PC-9 (cell line): Measurements from ENCODE around the gene C9orf85. TPM values are rescaled to one million over a fixed set of nuclear protein-coding genes. Genes with fewer than 3 reads are reported as not detected.

Experiments used
- BruUV-seq: library from RNA; stranded (reverse); fragments of 400-500 nt; replicated peaks from 2 replicates; lab custom pipeline; 2021; lab: Mats Ljungman, UMichigan
- CTCF ChIA-PET: fragments of 300-600 bp; sonication (Branson Sonifier 250); formaldehyde crosslinking; loops from one replicate; lab custom pipeline; 2022; ENCODE audit warnings: antibody characterized with exemption; lab: Charles Lee
- POLR2A ChIA-PET: fragments of 300-600 bp; sonication (Branson Sonifier 250); formaldehyde crosslinking; loops from one replicate; lab custom pipeline; 2022; ENCODE audit warnings: antibody characterized with exemption; ENCODE audit not compliant: unreplicated experiment; lab: Charles Lee
- DNase-seq, 2 experiments: peaks; one replicate each; pipeline versions ENCODE4 v3.0.0 to v3.0.0-alpha.2; 2015 to 2022; ENCODE audit warnings: mixed read lengths in 1 of 2
- H2AFZ ChIP-seq: fragments of 200-600 bp; sonication (generic); 2 replicates; pipeline ENCODE4 v1.8.1; 2017; ENCODE audit warnings: antibody characterized with exemption
- H3F3A ChIP-seq: fragments of 200-600 bp; sonication (generic); 2 replicates; pipeline ENCODE4 v1.8.1; 2017; ENCODE audit warnings: antibody characterized with exemption, mild to moderate bottlenecking, low read depth; ENCODE audit not compliant: insufficient read depth
- H3K27ac ChIP-seq: fragments of 200-600 bp; sonication (generic); 2 replicates; pipeline ENCODE4 v1.6.1; 2016; ENCODE audit warnings: mixed run types
- H3K27me3 ChIP-seq: fragments of 200-600 bp; sonication (generic); 2 replicates; pipeline ENCODE4 v1.6.1; 2016; ENCODE audit warnings: low read depth, mixed run types; ENCODE audit not compliant: insufficient read depth
- H3K36me3 ChIP-seq: fragments of 200-600 bp; sonication (generic); 2 replicates; pipeline ENCODE4 v1.6.1; 2016; ENCODE audit warnings: low read depth, mixed run types
- H3K4me1 ChIP-seq: fragments of 200-600 bp; sonication (generic); replicated peaks from 2 replicates; pipeline ENCODE4 v1.6.1; 2016; ENCODE audit warnings: mixed run types; ENCODE audit not compliant: insufficient read depth
- H3K4me2 ChIP-seq: fragments of 200-600 bp; sonication (generic); 2 replicates; pipeline ENCODE4 v1.6.1; 2017; ENCODE audit warnings: mixed run types
- H3K4me3 ChIP-seq: fragments of 200-600 bp; sonication (generic); 2 replicates; pipeline ENCODE4 v1.6.1; 2016; ENCODE audit warnings: mixed run types
- H3K79me2 ChIP-seq: fragments of 200-600 bp; sonication (generic); 2 replicates; pipeline ENCODE4 v1.6.1; 2017; ENCODE audit warnings: low read depth, mixed run types
- H3K9me2 ChIP-seq: fragments of 200-600 bp; sonication (generic); 2 replicates; pipeline ENCODE4 v1.8.1; 2017; ENCODE audit warnings: mild to moderate bottlenecking; ENCODE audit not compliant: insufficient read depth
- H3K9me3 ChIP-seq: fragments of 200-600 bp; sonication (generic); 2 replicates; pipeline ENCODE4 v1.8.1; 2016; ENCODE audit warnings: low read depth; ENCODE audit not compliant: insufficient read depth
- H4K20me1 ChIP-seq: fragments of 200-600 bp; sonication (generic); 2 replicates; pipeline ENCODE4 v1.8.1; 2017; ENCODE audit not compliant: insufficient read depth
- CTCF ChIP-seq: fragments of 200-600 bp; sonication (generic); conservative IDR thresholded peaks from 2 replicates; pipeline ENCODE4 v1.6.1; 2017; ENCODE audit warnings: mixed run types, antibody characterized with exemption, mild to moderate bottlenecking, moderate library complexity
- EZH2 ChIP-seq: fragments of 200-600 bp; sonication (generic); IDR thresholded peaks from 2 replicates; pipeline ENCODE4 v1.8.0; 2017; ENCODE audit warnings: antibody characterized with exemption, low read depth
- intact Hi-C: fragments of 100-400 bp; cut with micrococcal nuclease; formaldehyde crosslinking; loops from one replicate; pipeline ENCODE4 v1.10.0; 2022; ENCODE audit not compliant: unreplicated experiment
- total RNA-seq: library from RNA; stranded (reverse); gene quantifications from 2 replicates; pipeline ENCODE4 v1.2.3, GENCODE V29; 2021

The C9orf85 gene
- total RNA-seq, 1 experiment from 2014 or later: 19.0 TPM

GRCh38 chr9:71915495-71915894, 4.1 kb downstream of the C9orf85 start:
- H3K27me3 ChIP-seq: no peaks in the 10 kb centered on the region
- peaks cover 82% of the 10 kb centered on the region for H3K79me2 ChIP-seq
- no peak overlapping the region for H2AFZ ChIP-seq
- TF ChIP-seq CTCF: no peak
- no peak for TF ChIP-seq EZH2
- H3K4me2 ChIP-seq: no peak overlapping the region
- no peak for DNase-seq
- no peaks in the 10 kb centered on the region for H3K36me3 ChIP-seq
- intact Hi-C loops: no loop called here
- peaks cover 23% of the 10 kb centered on the region for H4K20me1 ChIP-seq
- POLR2A ChIA-PET: no interaction called here
- CTCF ChIA-PET: interaction anchor here (0.6 kb wide), 1 partner anchor 9 kb away, joined by 4 read pairs; no protein-coding TSS in a partner anchor
- H3K9me2 ChIP-seq: no peaks in the 10 kb centered on the region
- peaks cover 13% of the 10 kb centered on the region; the same call in 1 of the 2 replicates for H3F3A ChIP-seq
- no TSS peak for BruUV-seq
- no peak overlapping the region for H3K27ac ChIP-seq
- H3K4me3 ChIP-seq: no peak overlapping the region
- H3K9me3 ChIP-seq: no peaks in the 10 kb centered on the region
- H3K4me1 ChIP-seq: peaks cover 20% of the 10 kb centered on the region

- POLR2A ChIA-PET: no interaction called here
- H3K9me2 ChIP-seq: no peaks in the 10 kb centered on the region
- no peaks in the 10 kb centered on the region for H3K9me3 ChIP-seq
- H3K4me3 ChIP-seq: no peak overlapping the region
- peaks cover 87% of the 10 kb centered on the region for H3K79me2 ChIP-seq
- TF ChIP-seq CTCF (no peak), EZH2 (no peak)
- H3K36me3 ChIP-seq: no peaks in the 10 kb centered on the region; the same call in 1 of the 2 replicates
- peaks cover 20% of the 10 kb centered on the region for H3K4me1 ChIP-seq
- no TSS peak for BruUV-seq
- no peak overlapping the region for H3K27ac ChIP-seq
- peaks cover 23% of the 10 kb centered on the region for H4K20me1 ChIP-seq
- no peak for DNase-seq
- H3K27me3 ChIP-seq: no peaks in the 10 kb centered on the region
- H3K4me2 ChIP-seq: no peak overlapping the region
- H2AFZ ChIP-seq: no peak overlapping the region
- CTCF ChIA-PET: no interaction called here
- H3F3A ChIP-seq: peaks cover 8% of the 10 kb centered on the region; the same call in 1 of the 2 replicates
- intact Hi-C loops: no loop called here
These were observed 5.5 kb downstream of the C9orf85 start for GRCh38 chr9:71916834-71917534.

GRCh38 chr9:71918419-71918818, 7.0 kb downstream of the C9orf85 start:
- Histone ChIP-seq H3K9me3 (no peaks in the 10 kb centered on the region), H3K79me2 (peaks cover 76% of the 10 kb centered on the region), H3K4me3 (no peak overlapping the region), H2AFZ (no peak overlapping the region), H3K9me2 (no peaks in the 10 kb centered on the region), H3K36me3 (no peaks in the 10 kb centered on the region; the same call in 1 of the 2 replicates), H3K4me1 (peaks cover 13% of the 10 kb centered on the region), H3K4me2 (no peak overlapping the region), H3K27me3 (no peaks in the 10 kb centered on the region), H4K20me1 (peaks cover 23% of the 10 kb centered on the region), H3K27ac (no peak overlapping the region), H3F3A (no peaks in the 10 kb centered on the region)
- ChIA-PET CTCF (no interaction called here), POLR2A (no interaction called here)
- no peak for TF ChIP-seq EZH2
- no peak for TF ChIP-seq CTCF
- BruUV-seq: no TSS peak
- DNase-seq: no peak
- intact Hi-C loops: no loop called here
